Activated CD4-positive, alpha-beta T cell treated with anti-CD3 and anti-CD28 coated beads, Interleukin-2, amount 50 U/mL, for 24 hours (primary cell): ENCODE results near the gene BBS4.

Source experiments
- DNase-seq, 2 donors: peaks; one replicate each; pipeline ENCODE4 v3.0.0-alpha.2; 2020; ENCODE audit warnings: low read depth in 1 of 2, low spot score in 1 of 2

BBS4 gene

GRCh38 chr15:72758182-72758581, 72.2 kb downstream of the BBS4 start:
- DNase-seq, result no peak

- no peak for DNase-seq
Observed at GRCh38 chr15:72760590-72761260, 74.7 kb downstream of the BBS4 start.

DNA sequence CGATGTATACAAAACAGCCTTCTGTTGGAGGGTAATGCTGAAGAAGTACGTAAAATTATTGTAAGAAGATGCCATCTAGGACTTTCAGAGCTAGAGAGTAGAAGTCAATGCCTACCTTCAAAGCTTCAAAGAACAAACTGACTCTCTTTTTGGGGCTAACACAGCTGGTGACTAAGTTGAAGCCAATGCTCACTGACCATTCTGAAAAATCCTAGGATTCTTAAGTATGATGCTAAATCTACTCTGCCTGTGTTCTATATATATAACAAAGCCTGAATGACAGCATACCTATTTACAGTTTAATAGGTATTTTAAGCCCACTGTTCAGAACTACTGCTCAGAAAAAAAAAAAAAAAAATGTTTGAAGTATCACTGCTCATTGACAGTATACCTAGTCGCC, 78.6 kb downstream of the BBS4 start:
- DNase-seq, result no peak

GRCh38 chr15:72766025-72766424, 80.0 kb downstream of the BBS4 start:
- no peak for DNase-seq

- no peak for DNase-seq
Observed at GRCh38 chr15:72766780-72767179, 80.8 kb downstream of the BBS4 start.

- no peak for DNase-seq
Observed at GRCh38 chr15:72770673-72771328, 84.8 kb downstream of the BBS4 start.

DNA sequence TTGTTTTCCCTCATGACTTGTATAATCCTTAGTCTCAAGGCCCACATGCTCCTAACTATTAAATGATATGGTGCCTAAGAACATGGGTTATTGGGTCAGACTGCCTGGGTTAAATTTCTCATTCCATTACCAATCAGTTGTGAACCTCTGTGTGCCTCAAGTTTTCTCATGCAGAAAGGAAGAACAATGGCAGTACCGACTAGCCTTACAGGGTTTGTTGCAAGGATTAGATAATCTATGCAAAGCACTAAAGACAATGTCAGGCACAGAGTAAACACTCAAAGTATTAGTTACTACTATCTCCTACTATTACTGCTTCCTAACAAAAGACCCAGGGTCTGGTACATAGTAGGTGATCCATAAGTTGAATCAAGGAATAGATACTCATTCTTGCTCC, 85.3 kb downstream of the BBS4 start:
- DNase-seq, result no peak

DNA sequence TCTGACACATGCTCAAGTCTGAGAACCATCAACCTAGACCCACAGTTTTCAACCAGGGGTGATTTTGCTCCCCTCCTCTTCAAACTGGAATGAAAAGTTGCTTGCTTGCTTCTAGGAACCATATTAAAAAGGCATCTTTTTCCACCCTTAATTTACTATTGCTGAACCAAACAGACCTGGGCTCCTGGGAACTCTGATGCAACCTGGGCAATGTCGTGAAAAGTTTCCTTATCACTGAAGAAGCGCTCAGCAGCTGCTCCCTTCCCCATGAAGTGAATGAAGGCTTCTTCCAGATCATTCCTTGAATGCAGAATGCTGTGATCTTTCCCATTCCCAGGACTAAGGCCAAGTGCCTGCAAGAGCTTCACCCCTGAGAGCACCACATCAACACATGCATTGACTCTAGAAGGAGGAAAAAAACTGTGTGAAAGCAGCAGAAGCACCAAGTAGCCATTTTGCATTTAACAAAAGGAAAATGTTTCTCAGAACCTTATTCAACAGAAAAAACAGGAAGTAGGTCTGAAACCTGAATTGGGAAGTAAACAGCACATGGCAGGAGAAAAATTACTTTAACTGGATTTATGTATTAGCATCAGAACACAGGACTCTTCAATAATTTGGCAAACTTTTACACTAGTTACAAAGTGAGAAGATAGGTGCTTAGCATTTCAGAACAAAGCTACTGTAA, 88.8 kb downstream of the BBS4 start:
- DNase-seq, result no peak

- DNase-seq, result no peak
Observed at GRCh38 chr15:72778796-72779195, 92.8 kb downstream of the BBS4 start.

- DNase-seq, result no peak
Observed at GRCh38 chr15:72781631-72782030, 95.6 kb downstream of the BBS4 start.

DNA sequence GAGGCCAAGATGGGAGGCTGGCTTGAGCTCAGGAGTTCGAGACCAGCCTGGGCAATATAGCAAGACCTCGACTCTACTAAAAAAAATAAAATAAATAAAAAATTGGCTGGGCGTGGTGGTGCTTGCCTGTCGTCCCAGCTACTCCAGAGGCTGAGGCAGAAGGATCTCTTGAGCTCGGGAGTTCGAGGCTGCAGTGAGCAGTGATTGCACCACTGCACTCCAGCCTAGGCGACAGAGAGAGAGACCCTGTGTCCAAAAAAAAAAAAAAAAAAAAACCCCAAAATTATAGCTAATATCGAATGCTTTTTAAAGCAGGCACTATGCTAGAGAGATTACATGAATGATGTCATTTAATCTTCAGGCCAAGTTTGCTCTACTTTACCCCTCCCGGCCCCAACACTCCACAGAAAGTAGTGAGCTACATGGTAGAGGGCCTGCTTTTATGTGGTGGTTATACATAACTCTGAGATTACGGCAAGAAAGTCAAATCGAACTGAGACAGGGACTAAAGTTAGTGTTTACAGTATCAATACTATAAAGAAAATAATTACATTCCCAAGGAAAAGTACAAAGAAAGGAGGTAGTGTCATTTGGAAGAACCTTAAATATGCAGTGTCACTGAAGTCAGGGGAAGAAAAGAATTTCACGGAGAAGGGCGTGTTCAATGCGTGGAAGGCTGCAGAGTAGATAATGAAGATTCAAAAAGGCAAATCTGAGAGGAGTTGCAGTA, 96.4 kb downstream of the BBS4 start:
- no peak for DNase-seq

DNA sequence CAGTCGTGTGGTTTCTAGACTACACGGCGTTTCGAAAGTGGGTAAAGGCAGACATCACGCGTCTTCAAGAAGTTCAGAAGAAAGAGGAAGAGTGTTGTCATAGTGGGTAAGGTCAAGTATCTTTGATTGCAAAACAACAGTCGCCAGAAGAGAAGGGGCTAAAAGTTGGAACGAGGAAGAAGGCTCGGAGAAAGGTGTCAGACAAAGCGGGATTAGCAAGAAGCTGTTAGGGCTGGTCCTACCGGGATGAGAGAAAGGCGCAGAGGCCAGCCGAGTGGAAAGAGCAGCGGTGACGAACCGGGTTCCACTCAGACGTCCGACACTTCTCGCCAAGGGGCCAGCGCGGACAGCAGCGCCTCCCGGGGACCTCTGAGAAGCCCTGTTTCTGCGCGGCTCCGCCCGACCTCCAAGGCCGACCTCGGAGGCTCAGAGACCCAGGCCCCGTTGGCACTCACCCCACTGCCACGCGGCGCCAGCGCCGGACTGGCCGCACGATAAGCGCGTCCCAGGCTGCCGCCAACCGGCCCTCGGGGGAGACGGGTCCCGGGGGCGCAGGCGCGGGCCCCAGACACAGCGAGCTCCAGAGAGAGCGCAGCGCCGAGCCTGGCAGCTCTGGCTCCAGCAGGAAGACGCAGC, 97.1 kb downstream of the BBS4 start:
- DNase-seq, result peak; percentile 31 to 35

GRCh38 chr15:72783640-72784455, 97.8 kb downstream of the BBS4 start, which contains the start of gene ADPGK:
Gene ADPGK (minus strand): TSS chr15:72783758. CDS start chr15:72783691, 67 bp downstream.
- DNase-seq, result peak; percentile 87 to 95

DNA sequence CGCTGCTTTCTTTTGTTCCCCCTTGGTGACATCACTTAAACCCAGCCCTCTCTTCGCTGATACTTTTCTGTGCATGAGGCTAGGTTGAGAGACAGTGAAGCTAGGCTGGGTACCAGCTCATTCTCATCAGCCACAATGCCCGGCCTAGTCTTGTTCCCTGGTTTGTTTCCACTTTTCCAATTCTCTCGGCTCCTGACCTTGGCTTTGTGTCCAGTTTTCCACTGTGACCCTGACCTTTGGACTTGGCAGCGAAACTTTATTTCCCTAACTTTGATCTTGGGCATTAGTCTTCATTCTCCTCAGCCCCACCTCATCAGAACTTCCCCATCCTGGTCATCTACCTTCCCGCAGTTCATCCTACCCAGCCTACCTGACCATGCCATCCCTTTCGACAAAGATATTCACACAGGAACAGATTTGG, 98.5 kb downstream of the BBS4 start:
- no peak for DNase-seq

GRCh38 chr15:72785432-72785831, 99.4 kb downstream of the BBS4 start:
- DNase-seq, result peak in 1 of 2 donors; percentile 21

DNA sequence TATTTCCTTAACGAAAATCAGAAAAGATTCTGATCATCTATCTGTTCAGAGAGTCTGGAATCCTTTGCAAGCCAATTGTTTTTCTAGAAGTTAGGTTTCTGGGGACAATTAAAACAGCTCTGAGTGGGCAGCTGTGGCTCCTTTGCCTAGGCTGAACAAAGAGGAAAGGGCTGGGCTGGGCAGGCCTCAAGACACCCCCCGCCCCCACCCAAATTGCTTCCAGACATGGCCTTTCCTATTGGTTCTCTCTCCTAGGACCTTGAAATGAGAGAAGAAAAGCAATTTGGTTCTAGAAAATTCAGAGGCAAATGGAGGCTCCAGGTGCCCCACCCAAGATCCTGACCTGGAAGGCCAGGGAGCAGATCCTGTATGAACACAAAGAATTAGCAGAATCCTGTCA, 99.8 kb downstream of the BBS4 start:
- no peak for DNase-seq

- DNase-seq, result no peak
Observed at GRCh38 chr15:72786242-72786641, 100.2 kb downstream of the BBS4 start.

DNA sequence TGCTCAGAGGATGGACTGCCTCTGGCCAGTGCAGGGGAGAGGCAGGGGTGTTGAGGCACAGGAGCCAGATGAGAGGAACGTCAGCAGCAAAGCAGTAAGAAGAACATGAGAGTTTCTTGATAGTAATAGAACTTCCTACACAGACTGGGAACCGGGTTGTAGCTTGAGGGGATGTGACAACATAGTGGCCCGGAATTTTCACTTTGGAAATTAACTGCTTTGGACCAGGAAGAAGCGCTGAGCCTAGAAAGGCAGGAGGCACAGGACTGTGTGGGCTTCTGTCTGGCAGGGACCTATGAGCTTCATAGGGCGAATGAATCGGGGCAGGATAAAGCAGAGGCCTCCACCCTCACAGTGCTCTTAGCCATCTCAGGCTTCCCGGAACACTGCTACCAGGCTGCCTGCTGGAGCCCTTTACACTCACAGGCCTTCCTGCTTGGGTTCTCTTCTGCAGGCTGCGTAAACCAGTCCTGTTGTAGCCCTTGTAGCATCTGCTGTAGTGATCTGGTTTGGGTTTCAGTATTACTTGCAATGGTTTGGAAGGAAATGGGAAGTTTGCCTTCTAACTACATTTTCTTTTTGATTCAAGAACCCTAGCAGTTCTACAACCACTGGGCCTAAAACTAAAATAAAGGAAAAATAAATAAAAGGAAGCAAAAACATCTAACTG, 100.8 kb downstream of the BBS4 start:
- DNase-seq, result no peak

DNA sequence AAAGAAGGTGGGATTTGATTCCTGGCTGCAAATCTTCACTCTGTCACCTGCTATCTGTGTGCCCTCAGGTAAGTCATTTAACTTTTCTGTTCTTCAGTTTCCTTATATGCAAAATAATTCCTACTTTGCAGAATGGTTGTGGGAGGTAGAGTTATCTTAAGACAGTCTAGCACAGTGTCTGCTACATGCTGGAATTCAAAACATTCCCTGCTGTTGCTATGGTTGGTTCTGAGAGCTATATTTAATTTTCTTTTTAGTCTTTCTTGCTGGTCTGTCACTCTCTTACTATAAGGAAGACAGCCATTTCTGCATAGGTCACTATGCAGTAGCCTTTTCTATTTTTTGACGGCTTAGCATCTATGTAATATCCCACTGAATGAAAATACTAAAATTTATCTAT, 101.5 kb downstream of the BBS4 start:
- no peak for DNase-seq
